AML-193 (cell line): ENCODE data around the gene RAB29.
A peak's percentile ranks its signal among the peaks of the same experiment; 100 is the strongest.

ENCODE experiments used
- DNase-seq, 2 experiments: peaks; one replicate each; lab custom pipeline; 2025; lab: John Stamatoyannopoulos, UW

Gene RAB29

DNA sequence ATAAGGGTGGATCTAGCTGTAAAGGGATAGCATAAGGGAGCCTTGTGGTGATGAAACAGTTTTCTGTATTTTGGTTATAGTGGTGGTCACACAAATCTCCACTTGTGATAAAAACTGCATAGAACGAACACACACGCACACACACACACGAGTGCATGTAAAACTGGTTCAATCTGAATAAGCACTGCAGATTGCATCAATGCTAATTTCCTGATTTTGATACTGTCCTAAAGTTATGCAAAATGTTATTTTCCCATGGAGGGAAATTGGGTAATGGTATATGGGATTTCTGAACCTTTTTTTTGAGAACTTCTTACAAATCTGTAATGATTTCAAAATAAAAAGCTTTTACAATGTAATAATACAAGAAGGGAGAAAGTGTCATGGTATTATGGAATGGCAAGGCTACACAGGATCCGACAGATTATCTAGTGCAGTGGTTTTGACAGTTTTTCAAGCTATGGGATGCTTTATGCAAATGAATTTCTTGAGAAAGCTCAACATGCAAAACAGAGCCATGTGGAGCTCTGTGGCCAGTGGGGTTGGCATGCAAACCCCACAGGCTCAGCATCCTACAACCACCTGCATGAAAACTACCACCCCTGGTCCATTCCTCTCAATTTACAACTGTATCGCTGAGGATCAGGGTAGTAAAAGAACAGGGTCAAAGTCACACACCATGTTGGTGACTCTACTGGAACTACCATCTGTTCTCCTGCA is 18.9 kb upstream of the RAB29 start:
- no peak for DNase-seq

DNA sequence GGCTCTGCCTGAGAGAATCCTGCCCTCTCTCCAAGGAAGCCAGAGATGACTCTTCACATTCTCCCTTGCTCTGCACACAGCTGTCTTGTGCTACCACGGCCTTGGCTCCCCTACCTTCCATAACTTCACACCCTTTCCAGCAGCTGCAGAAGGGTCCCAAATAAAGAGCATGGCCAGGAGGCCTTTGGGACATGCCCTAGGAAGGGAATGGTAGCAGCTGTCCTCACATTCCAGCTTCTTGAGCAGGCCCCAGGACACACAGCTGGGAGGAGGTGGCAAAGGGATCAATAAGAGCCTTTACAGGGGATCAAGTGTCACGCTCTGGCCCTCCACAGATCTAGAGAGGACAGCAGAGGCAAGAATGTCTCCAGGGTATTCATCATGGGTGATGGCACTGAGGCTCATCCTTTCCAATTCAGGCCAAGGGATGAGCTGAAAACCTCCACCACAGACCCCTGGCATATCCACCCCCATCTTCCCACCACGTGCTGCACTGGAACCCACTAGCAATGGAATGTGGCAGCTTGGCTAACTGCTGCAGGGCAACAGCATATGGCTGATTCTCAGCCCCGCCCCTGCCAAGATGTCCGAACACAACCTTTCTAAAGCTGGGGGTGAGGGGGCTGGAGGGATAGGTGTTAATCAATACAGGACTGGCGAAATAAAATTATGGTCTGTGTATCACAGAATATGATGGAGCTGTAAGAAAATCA is 17.8 kb upstream of the RAB29 start:
- no peak for DNase-seq

DNA sequence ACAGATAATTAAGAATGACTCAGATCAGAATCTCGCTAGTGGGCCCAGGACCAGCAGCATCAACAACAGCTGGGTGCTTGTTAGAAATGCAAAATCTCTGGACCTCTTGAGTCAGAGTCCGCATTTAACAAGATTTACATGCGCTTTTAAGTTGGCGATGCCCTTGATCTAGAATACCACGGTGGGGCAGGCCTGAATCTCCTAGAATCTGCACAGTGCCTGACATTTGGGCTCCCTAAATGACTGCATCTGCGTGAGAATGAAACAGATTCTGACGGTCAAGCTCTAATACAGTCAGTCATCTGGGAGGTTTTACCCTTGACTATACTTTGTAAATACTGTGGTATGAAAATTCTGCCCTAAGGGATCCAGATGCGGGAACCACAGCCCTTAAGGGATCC is 17.2 kb upstream of the RAB29 start:
- DNase-seq = no peak

DNA sequence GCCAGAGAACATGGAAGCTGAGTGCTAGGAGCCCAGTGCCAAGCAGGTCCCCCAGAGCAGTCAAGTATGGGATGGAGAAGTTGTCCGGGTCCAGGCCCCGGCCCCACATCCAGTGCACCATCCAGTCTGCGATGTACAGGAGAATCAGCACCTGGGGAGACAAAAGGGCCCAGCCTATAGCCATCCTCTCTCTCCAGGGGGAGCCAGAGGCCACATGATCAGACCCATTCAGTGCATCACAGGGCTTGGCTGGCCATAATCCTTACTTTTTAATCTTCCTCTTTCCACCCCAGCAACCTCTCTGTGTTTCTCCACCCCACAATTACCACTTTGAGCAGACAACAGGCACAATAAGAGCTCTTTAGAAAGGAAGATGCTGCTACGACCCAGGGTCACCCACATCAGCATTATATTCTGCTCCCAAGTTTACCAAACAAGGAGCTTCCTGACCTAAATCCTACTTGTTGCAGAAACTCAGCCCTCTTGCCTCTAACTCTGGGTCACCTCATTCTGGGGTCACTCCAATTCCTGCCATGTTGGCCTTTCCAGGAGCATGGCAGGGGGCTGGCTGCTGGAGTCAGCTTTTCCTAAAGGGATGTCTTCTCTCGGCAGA is 16.4 kb upstream of the RAB29 start:
- DNase-seq = peak; percentile 60 to 70

DNA sequence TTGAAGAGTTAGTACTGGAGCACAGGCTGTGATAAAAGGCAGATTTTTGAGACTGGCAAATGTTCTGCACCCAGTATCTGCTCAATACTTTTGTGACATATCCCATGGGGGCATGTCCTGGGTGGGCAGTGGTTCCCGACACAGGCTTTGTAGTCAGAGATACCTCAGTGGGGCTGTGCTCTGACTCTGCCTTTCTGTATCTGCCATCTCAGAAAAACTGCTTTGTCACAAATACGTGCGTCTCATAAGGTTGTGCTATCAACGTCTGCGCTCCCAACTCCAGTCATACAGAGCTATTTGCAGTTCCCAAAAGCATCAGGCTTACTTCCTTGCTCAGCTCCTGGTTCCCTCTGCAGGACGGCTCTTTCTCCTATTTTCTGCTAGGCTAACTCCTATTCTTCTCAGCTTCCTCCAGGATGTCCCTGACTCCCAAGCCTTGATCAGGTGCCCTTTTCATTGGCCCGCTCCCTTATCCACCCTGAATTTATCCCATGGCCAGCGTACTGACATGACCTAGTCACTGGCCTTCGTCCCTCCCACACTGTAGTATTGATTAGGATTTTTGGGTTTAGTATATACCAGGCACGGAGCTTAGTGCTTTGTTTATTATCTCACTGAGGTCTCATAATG is 12.1 kb upstream of the RAB29 start:
- DNase-seq = no peak

DNA sequence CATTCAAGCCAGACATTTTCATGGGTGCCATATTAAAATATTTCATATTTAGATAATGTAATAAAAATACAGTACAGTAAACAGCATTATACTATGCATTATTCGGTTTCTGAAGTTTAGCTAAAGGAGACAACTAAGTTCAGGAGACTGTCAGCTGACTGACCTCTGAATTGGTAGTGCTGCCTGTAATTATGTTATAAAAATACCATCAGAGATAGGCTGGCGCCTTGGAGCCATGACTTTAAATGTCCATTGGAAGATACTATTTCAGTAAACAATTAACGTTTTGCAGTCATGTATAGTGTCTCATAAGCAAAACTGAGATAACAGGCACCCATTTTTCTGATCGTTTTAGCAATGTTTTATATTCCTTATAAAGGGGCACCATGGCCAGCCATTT is 11.3 kb upstream of the RAB29 start:
- no peak for DNase-seq

DNA sequence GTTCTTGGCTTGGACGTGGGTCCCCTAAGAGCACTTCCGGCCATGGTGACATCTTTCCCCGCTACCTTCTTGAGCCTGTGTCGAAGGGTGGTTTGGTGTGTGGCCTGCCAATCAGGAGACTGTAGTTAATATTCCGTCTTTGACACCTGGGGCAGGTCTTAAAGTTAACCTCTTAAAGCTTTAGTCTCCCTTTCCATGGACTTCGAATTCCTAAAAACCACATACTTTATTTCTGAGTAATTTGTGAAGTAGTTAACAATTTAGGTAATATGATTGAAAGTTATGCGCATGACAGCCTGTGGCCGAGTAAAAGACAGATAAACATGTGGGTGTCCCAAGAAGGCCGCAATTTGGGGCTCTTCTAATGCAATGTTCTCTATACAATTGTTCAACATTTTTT is 10.2 kb upstream of the RAB29 start:
- no peak for DNase-seq

DNA sequence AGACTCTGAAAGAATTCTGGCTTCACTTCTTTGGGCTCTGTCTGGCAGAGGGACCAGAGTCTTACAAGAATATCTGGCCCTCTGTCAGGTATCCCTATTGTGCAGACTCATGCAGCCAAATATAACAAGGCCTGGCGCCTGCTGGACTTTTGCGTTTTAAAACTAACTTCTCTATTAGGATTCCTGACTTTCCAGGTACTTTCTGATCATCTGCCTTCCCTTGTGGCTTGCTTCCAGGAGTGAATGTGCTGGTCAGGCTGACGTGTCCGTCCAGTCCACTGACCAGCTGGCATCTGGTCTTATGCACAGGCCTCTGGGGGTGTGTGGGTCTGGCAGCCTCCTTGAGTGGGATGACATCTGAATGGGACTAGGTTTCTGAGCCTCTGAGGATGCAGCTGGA is 8.6 kb upstream of the RAB29 start:
- DNase-seq = no peak

DNA sequence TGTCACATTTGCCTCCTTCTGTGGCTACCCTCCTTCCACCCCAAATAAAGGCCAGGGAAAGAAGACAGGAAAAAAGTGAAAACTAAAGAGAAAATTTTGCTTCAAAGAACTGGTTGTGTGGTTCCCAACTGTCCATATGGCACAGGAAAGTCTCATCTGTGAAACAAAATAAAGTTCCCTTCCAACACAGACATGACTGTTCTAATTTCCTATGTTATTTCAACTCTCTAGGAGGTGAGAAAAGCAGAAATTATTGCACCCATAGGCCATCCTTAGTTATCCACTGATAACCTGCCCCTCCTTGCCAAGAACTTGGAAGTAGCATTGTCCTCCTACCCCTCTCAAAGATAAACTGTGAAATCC is 8.1 kb upstream of the RAB29 start:
- no peak for DNase-seq

DNA sequence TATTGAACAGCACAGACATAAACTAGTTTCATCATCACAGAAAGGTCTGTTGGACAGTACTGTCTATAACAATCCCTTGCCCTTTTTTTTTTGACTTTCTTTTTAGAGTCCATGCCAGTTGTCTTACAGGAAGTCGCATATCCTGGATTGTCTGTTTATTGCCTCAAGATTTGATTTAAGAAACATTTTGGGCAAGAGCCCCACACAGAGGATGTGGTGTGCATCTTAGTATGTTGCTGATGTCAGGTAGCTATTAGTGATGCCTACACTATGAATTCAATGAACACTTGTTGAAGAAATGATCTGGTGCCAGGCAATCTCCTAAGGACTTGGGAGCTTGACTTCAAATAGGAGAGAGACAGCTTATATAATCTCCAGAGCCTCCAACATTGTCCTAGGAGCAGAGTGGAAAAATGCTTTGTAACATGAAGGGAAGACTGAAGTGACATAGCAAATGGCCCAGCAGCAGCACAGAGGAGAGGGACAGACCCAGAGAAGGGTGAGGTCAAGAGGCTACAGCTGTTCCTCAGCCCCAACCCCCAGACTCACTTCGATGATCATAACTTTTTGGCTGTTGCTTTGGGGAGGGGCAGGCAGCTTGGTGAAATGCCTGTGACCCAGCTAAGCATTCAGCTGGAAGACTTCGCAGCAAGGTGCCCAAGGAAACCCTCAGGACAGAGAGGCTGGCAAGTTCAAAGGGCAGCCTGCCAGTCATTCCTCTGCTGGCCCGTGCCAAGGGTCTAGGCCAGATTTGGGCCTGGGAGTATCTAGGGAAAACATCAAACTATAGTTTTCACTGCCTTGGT is 7.5 kb upstream of the RAB29 start:
- no peak for DNase-seq

DNA sequence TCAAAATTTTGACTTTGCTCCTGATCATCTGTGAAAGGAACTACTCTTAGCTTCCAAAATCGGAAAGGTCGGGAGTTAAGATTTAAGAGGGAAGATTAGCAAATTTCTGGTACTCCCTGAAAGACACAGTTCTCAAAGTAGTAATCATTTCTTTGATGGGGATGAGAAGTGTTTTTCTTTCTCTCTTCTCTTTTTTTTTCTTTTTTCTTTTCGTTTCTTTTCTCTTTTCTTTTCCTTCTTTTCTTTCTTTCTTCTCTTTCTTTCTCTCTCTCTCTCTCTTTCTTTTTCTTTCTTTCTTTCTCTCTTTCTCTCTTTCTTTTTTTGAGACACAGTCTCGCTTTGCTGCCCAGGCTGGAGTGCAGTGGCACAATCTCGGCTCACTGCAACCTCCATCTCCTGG is 5.1 kb upstream of the RAB29 start:
- DNase-seq = no peak

DNA sequence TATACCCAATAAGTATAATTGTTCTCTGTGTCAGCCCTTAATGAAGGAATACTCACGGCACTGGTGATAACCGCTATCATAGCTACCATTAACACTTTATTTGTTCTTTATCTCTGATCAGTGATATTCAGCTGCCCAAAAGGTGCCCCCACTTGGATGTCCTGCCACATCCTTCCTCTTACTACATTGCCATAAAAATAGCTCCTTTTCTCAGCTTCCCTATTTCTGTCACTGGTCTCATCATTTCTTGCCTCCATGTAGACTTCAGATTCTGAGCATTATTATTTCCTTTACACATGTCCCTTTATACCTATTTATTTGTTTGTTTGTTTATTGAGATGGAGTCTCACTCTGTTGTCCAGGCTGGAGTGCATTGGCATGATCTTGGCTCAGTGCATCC is 2.7 kb upstream of the RAB29 start:
- peak; percentile 71 to 86 for DNase-seq

DNA sequence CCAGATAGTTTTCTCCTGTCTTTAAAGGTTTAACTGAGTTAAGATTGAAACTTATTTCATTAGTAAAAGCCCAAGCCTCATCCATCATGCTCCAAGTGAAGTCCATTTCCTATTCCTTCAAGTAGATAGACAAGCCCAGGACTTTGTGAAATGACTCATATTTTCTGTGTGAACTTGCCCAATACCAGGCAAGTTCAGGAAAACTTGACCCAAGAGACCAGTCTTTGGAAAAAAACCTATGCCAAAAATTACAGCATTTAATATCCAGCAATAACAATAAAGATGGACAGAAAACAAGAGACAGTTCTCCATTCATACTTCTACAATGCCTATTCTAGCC is 405 bp upstream of the RAB29 start:
- DNase-seq = no peak

DNA sequence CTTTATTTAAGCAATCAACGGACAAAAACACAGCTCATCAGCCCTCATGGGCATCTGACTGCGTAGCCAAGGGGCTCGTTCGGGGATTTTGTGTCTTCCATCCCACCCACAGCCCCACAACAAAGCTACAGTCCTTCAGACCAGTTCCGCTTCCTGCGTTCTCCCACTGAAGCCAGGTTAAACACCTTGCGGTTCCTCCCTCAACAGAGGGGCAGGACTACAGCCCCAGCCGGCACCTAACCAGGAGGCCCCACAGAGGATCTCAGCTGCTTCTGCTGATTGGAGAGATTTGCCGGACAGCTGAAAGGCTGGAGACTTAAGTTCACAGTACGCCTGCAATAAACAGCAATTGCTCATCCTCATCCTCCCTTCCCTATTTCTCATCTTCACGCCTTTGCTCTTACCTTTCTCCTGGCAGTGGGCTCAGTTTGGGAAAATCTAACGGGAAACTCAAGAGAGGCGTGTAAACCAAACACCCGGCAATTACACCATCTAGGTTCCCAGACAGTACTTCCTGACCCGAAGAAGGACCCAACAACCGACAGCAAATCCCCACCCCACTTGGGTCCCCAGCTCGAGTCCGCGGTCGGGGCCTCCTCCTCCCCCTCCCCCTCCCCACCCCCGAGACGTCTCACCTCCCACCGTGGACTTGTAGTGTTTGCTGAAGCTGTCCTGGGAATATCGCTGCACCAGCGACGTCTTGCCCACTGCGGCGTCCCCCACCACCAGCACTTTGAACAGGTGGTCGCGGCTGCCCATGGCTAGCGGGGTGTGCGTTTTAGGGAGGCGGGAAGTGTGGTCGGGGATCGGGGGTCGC is 876 bp downstream of the RAB29 start:
- DNase-seq = peak; percentile 12 to 13

DNA sequence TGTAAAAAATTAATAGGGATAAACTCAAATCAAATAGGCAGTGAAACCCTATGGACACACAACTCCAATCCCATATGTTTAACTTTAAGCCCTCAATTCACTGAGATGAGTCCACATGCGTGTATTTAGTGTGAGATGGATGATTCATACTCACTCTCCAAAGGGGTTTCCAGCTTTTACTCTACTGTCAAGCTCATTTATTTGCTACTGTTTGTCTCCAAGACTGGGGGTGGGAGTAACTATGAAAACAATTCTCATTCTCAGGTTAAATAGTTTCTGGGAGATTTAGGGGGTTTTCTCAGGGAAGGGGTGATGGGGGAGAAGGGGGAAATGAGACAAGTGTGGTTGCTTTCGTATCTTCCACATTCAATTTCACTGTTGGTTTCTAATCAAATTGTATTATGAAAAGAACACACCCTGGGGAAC is 2.7 kb downstream of the RAB29 start:
- DNase-seq = no peak

DNA sequence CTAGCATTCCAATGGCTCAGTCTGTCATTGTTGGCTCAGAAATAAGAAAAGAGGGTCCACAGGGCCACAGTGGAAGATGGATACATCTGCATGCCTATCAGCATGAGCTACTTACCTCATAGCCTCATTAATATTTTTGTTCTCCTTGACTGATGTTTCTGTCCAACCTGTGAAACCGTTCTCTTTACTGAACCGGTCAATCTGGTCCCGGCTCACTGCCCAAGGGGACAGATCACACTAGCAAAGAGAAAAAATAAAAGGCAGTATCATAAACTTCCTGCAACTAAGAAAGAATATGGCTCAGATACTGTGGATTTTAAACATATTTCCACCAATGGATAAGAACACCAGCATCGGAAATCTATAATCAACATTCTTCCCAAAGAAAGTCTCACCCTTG is 4.7 kb downstream of the RAB29 start:
- DNase-seq = no peak

DNA sequence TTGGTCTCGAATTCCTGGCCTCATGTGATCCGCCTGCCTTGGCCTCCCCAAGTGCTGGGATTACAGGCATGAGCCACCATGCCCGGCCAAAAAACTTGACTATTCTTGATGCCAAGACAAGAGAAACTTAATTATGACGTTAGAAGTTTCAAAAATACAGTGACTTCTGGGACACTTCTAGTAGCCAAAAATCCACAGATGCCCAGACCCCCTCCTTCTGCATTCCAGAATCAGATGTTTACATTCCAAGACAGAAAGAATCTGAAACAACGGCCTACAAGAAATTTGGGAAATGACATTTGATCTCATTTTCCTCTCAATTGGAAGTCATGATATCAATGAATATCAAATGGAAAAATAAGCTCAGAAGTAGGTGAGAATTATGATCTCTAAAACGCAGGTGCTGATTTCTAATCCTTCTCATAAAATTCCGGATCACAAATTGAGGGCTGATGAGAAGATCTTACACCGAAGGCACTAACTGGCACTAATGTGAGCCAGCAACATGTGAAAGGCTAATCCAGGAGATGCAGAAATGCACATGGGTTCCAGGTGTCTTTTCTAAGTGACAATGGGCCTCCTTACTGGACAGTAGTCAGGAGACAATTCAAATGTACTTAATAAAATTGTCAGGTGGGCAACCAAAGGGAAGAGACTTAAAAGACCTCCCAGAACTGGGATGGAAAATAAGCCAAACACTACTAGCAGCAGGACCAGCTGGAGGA is 5.5 kb downstream of the RAB29 start:
- no peak for DNase-seq

DNA sequence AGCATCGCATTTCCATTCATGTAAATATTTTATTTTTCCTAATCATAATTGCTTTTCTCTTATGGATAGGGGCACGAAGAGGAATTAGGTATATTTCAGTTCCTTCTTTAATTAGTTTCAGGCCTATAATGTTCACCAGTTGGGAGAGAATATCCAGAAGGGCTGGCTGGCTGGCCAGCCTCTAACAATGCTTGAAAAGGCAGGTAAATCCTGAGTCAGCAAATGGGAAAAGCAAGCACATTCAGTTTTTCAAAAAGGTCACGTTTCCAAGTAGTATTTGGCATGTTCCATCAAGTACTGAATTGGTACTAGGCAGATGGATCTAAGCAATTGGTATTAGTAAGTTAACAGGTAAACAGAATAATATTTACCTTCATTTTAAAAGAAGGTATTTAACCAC is 8.0 kb downstream of the RAB29 start:
- DNase-seq = no peak

DNA sequence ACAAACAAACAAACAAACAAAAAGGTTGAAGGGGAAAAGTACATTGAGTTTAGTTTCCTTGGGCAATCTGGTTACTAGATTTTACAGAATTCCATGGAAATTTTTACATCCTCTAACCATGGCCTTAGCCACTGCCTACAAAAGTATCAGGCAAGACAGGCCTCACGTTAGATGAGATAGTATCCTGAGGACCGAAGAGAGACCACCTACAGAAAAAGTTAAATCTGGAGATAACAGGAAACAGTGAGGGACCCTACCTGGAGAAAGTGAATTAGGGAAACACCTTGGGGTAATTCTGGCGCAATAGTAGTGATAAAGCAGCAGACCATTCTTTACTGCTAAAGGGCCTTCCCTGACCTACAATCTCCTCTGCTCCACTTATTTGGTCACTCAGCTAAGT is 8.7 kb downstream of the RAB29 start:
- DNase-seq = no peak

DNA sequence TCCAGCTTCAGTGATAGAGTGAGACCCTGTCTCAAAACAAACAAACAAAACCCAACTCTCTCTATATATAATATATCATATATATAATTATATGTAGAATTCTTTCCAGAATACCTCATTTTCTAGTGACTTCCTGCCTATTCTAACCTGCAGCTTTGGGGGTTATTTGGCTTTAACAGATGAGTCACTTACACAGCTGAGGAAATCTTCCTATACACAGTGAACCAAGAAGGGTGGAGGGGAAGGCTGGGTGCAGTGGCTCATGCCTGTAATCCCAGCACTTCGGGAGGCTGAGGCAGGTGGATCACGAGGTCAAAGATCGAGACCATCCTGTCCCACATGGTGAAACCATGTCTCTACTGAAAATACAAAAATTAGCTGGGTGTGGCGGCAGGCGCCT is 9.2 kb downstream of the RAB29 start:
- DNase-seq = no peak

DNA sequence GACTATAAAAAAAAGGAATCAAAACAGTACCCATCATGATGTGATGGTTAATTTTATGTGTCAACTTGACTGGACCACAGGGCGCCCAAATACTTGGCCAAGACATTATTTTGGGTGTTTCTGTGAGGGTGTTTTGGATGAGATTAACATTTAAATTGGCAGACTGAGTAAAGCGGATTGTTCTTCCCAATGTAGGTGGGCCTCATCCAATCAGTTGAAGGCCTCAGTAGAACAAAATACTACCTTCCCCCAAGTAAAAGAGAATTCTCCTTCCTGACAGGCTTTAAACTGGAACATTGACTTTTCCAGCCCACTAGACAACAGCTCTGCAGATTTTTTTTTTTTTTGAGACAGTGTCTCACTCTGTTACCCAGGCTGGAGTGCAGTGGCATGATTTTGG is 10.7 kb downstream of the RAB29 start:
- DNase-seq = no peak
